Activated T-cell treated with anti-CD3 and anti-CD28 coated beads, Interleukin-2, amount 50 U/mL, for 4 hours (primary cell): ENCODE results near the gene HEBP1. TPM values are rescaled to one million over a fixed set of nuclear protein-coding genes. Genes with fewer than 3 reads are reported as not detected.
"Not testable (repeated sequence)": the region's sequence is repeated elsewhere in the genome, so short reads cannot be mapped to it uniquely, and the experiment has no call there.

Experiments
- ATAC-seq, 2 donors: fragments of 200-7000 bp; cut with Tn5 transposase; one replicate each; pipeline ENCODE4 v1.10.0; 2021
- DNase-seq: peaks from one replicate; pipeline ENCODE4 v3.0.0-alpha.2; 2020
- H3K27me3 Mint-ChIP-seq: one replicate; pipeline ENCODE4 v1.8.0; 2021; ENCODE audit warnings: low read depth, mixed read lengths
- H3K36me3 Mint-ChIP-seq: one replicate; pipeline ENCODE4 v1.8.0; 2022; ENCODE audit warnings: mixed read lengths; ENCODE audit not compliant: insufficient read depth
- H3K4me1 Mint-ChIP-seq: one replicate; pipeline ENCODE4 v1.8.0; 2021; ENCODE audit warnings: low read depth, mixed read lengths
- H3K4me3 Mint-ChIP-seq: one replicate; pipeline ENCODE4 v1.8.0; 2021; ENCODE audit warnings: mild to moderate bottlenecking, moderate library complexity, mixed read lengths
- H3K9me3 Mint-ChIP-seq: one replicate; pipeline ENCODE4 v1.8.0; 2021; ENCODE audit warnings: mixed read lengths
- total RNA-seq, 3 donors: library from RNA; stranded (reverse); gene quantifications; one replicate each; pipeline ENCODE4 v1.2.1, GENCODE V29; 2021

HEBP1 gene, protein sequence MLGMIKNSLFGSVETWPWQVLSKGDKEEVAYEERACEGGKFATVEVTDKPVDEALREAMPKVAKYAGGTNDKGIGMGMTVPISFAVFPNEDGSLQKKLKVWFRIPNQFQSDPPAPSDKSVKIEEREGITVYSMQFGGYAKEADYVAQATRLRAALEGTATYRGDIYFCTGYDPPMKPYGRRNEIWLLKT
- total RNA-seq, result 10 to 100 TPM in 2 of 3 donors, 1 to 10 TPM in 1; 9.0 to 10.6 (median 10.3) TPM

GRCh38 chr12:12999959-13000615 is at the start of gene HEBP1:
HEBP1 (minus strand) TSS chr12:13000265; CDS start chr12:13000114, 151 bp downstream.
- peaks cover 27% of the 10 kb centered on the region for H3K4me1 Mint-ChIP-seq
- peak; percentile 98 for DNase-seq
- no peaks in the 10 kb centered on the region for H3K9me3 Mint-ChIP-seq
- ATAC-seq, result peak; percentile 91 to 92
- no peaks in the 10 kb centered on the region for H3K36me3 Mint-ChIP-seq
- peaks cover 2% of the 10 kb centered on the region for H3K27me3 Mint-ChIP-seq
- H3K4me3 Mint-ChIP-seq, result peak within 1 kb of the TSS; percentile 82

DNA sequence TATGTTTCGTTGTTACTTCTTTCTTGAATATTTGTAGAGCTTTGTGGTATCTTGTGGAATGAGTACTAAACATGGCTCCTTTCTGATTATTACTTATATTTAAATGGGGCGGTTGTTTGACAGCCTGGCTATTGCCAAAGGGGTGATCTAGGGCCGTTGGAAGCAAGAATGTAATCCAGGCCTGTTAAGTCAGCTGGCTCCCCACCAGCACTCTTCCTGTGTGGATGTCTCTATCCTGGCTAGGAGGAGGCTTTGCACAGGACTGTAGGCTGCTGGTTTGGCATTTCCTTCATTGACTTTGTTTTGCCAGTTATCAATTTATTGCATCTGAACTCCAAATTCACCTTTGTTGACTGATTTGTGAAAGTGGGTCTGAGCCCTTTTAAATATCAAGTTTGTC is 49.8 kb upstream of the HEBP1 start:
- Mint-ChIP-seq H3K27me3 (no peaks in the 10 kb centered on the region), H3K4me3 (no peak overlapping the region), H3K9me3 (peaks cover 10% of the 10 kb centered on the region), H3K36me3 (peaks cover 2% of the 10 kb centered on the region), H3K4me1 (peaks cover 10% of the 10 kb centered on the region)
- ATAC-seq (no peak), DNase-seq (no peak)

DNA sequence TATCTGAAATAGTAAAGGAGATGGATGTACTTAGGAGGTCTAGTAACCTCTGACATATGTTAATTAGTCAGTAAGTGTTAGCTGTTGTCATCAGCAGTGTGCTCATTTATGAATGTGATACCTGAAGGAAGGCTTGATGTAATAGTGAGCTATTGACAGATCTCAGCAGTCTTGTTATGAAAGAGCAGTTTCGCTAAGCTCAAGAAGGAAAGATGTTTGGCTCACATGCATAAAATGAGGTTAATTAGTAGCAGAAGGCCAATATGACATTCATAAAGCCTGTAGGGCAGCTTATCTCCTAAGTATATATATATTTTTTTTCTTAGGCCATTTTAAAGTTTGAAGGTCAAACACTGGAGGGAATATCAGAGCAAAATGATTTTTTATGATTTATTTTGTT is 46.9 kb upstream of the HEBP1 start:
- Mint-ChIP-seq H3K36me3 (no peaks in the 10 kb centered on the region), H3K9me3 (no peaks in the 10 kb centered on the region), H3K4me1 (peaks cover 7% of the 10 kb centered on the region), H3K27me3 (no peaks in the 10 kb centered on the region), H3K4me3 (no peak overlapping the region)
- ATAC-seq (peak; percentile 52 to 67), DNase-seq (no peak)

DNA sequence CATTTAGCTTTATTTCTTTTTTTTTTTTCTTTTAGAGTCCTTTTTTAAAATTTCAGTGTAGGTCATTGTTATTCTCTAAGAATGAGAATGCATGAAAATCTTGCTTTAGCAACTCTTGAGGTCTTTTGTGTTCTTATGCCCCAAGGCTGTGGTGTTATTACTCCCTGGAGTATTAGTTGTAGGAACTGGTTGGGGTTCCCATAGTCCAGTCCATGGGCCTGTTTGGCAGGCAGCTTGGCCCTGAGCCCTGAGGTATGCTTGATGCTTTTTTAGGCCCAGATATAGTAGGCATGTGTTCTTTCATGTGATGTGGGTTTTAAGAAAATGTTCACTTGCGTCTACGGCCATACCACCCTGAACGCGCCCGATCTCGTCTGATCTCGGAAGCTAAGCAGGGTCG is 45.8 kb upstream of the HEBP1 start:
- DNase-seq, result no peak
- Mint-ChIP-seq H3K4me3 (peak overlapping the region; percentile 40), H3K9me3 (no peaks in the 10 kb centered on the region), H3K36me3 (no peaks in the 10 kb centered on the region), H3K27me3 (no peaks in the 10 kb centered on the region), H3K4me1 (peaks cover 7% of the 10 kb centered on the region)
- no peak for ATAC-seq

DNA sequence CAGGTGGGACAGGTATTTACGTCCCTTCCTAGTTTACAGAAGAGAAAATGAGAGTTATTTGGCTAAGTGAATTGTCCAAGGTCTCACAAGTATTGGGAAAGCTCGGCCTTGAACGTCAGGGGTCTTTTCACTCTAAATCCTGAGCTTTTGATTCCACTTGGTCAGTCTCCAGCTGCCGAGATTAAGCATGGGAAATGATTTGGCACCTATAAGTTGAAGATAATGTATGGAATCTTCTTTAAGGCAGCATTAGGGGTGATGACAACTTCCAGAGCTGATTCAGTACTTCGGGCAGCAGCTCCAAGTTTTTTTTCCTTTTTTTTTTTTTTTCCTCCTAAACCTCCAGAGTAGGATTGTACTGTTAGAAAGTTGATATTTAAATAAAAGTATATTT is 44.8 kb upstream of the HEBP1 start:
- ATAC-seq (no peak), DNase-seq (no peak)
- Mint-ChIP-seq H3K9me3 (no peaks in the 10 kb centered on the region), H3K4me3 (peak overlapping the region; percentile 84), H3K27me3 (no peaks in the 10 kb centered on the region), H3K4me1 (peaks cover 7% of the 10 kb centered on the region), H3K36me3 (no peaks in the 10 kb centered on the region)

GRCh38 chr12:13044002-13044905 is 44.2 kb upstream of the HEBP1 start, which contains the start of gene FAM234B:
FAM234B (plus strand) TSS chr12:13044381; CDS start chr12:13044404, 23 bp downstream.
- ATAC-seq (peak; percentile 95 to 97), DNase-seq (peak; percentile 65)
- no peaks in the 10 kb centered on the region for H3K9me3 Mint-ChIP-seq

DNA sequence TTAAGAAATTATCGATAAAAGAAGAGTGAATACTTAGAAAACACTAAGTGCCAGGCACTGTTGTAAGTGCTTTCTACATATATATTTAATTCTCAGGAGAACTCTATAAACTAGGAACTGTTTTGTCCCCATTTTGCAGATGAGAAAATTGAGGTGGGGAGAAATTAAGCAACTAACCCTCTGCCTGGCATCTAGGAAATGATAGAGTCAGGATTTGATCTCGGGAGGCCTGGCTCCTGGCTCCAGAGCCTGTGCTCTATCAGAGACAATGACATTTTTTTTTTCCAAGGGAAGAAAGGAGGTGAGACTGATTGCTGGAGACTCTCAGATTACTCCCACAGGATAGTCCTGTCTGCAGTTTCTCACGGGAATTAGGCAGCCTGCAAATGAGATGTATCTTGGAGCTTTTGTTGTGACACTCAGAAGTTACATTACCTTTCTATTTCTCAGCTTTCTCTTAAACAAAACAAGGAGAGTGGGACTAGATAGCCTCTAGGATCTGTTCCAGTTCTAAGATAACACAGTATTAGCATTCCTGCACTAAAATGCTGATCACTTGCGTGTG is 42.7 kb upstream of the HEBP1 start:
- ATAC-seq (no peak), DNase-seq (no peak)
- Mint-ChIP-seq H3K9me3 (no peaks in the 10 kb centered on the region), H3K27me3 (peaks cover 2% of the 10 kb centered on the region), H3K4me1 (peaks cover 7% of the 10 kb centered on the region), H3K36me3 (no peaks in the 10 kb centered on the region), H3K4me3 (peak overlapping the region; percentile 84)

More at GRCh38 chr12:13044002-13044905, 44.2 kb upstream of the HEBP1 start, which contains the start of gene FAM234B:
- Mint-ChIP-seq H3K27me3 (no peaks in the 10 kb centered on the region), H3K4me3 (peak within 1 kb of the TSS; percentile 84), H3K36me3 (no peaks in the 10 kb centered on the region), H3K4me1 (peaks cover 7% of the 10 kb centered on the region)

DNA sequence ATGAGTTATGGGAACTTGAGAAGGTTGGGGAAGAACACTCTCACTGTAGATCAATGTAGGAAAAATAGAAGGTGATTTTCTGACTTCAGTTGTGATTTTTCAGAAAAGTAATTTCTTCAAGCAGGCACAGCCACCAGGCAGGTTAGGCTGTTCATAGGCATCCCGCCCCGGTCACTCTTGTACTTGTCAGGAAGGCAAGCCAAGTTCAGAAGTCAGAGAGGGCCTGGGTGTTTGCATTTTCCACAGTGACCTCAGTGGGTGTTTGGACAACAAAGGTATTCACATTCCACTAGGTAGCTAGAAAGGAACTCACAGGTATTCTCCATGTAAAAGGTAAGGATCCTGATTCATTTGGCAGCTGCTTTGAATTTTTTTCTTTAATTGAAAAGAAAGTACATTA is 41.2 kb upstream of the HEBP1 start:
- no peak overlapping the region for H3K4me3 Mint-ChIP-seq
- DNase-seq (no peak), ATAC-seq (no peak)
- peaks cover 7% of the 10 kb centered on the region for H3K4me1 Mint-ChIP-seq
- peaks cover 2% of the 10 kb centered on the region for H3K27me3 Mint-ChIP-seq
- H3K36me3 Mint-ChIP-seq, result no peaks in the 10 kb centered on the region
- H3K9me3 Mint-ChIP-seq, result no peaks in the 10 kb centered on the region

GRCh38 chr12:13039328-13039956 is 39.4 kb upstream of the HEBP1 start:
- Mint-ChIP-seq H3K27me3 (peaks cover 2% of the 10 kb centered on the region), H3K4me1 (no peaks in the 10 kb centered on the region), H3K9me3 (no peaks in the 10 kb centered on the region), H3K4me3 (no peak overlapping the region), H3K36me3 (no peaks in the 10 kb centered on the region)
- DNase-seq (no peak), ATAC-seq (no peak)

DNA sequence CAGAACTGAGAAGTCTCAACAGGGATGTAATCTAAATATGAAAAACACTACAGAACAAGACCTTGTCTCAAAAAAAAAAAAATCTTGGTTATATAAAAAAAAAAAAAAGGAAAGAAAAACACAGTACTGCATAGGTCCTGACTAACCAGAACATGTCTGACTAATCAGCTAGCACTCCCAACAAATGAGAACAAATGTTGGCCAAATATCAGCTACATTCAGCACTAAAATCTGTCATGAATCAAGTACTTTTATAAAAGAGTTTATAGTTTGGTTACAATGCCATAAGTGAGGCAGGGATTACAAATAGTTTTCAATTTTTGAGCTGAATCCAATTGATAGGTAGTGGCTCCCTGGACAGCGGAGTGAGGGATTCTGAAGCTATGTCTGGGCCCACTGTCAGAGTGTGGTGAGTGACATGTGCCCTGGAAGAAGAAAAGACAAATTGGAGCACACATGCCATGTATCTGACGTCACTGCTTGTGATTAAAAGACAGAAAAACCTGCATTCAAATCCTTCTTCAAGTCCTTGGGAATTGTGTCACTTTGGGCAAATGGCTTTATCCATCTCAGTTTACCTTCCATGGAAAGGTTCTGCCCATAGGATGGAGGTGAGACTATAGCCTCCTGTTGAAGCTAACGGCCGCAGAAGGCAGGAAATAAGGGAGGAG is 38.6 kb upstream of the HEBP1 start:
- Mint-ChIP-seq H3K4me1 (no peaks in the 10 kb centered on the region), H3K9me3 (no peaks in the 10 kb centered on the region), H3K4me3 (no peak overlapping the region), H3K27me3 (peaks cover 2% of the 10 kb centered on the region), H3K36me3 (no peaks in the 10 kb centered on the region)
- ATAC-seq (no peak), DNase-seq (no peak)

GRCh38 chr12:13036881-13037280 is 36.8 kb upstream of the HEBP1 start:
- H3K27me3 Mint-ChIP-seq, result peaks cover 2% of the 10 kb centered on the region
- H3K4me3 Mint-ChIP-seq, result no peak overlapping the region
- no peak for DNase-seq
- no peak for ATAC-seq
- no peaks in the 10 kb centered on the region for H3K9me3 Mint-ChIP-seq
- no peaks in the 10 kb centered on the region for H3K4me1 Mint-ChIP-seq
- H3K36me3 Mint-ChIP-seq, result no peaks in the 10 kb centered on the region

GRCh38 chr12:13035335-13035734 is 35.3 kb upstream of the HEBP1 start:
- H3K9me3 Mint-ChIP-seq, H3K27me3 Mint-ChIP-seq, DNase-seq, H3K4me3 Mint-ChIP-seq, H3K36me3 Mint-ChIP-seq, H3K4me1 Mint-ChIP-seq, ATAC-seq: not testable (repeated sequence)

GRCh38 chr12:13033476-13033875 is 33.4 kb upstream of the HEBP1 start:
- DNase-seq (no peak), ATAC-seq (no peak)
- Mint-ChIP-seq H3K4me3 (no peak overlapping the region), H3K36me3 (no peaks in the 10 kb centered on the region), H3K27me3 (peaks cover 4% of the 10 kb centered on the region), H3K9me3 (no peaks in the 10 kb centered on the region), H3K4me1 (no peaks in the 10 kb centered on the region)
